ENCODE data around the gene F10. TPM values are rescaled to one million over a fixed set of nuclear protein-coding genes. Genes with fewer than 3 reads are reported as not detected.

Gene F10
- total and polyA plus RNA-seq, 9 of the 15 experiments (the other 6 are each of a cell fraction or from before 2014, with no cell fraction given) = 0.04 to 0.09 (median 0.07) TPM; not detected in 5

DNA sequence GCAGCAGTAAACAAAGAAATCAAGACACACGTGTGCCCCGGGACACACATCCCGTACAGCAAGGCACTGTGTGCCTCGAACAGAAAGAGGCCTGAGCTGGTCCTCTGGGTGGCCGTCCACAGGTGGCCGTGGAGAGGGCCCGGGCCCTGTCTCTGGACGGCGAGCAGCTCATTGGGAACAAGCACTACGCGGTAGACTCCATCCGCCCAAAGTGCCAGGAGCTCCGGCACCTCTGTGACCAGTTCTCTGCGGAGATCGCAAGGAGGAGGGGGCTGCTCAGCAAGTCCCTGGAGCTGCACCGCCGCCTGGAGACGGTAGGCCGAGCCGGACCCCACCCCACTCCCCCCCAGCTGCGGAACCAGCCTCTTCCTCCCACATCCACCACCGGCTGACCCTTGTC is 47.7 kb upstream of the F10 start:
- H3K27ac ChIP-seq (ENCODE audit: extremely low read depth, low read depth, low read length) = no peak overlapping the region
- no peak overlapping the region for H3K9ac ChIP-seq (ENCODE audit: insufficient read depth in 1 of 2, low read depth in 2 of 2, low read length in 2 of 2)
- H3K9me3 ChIP-seq (replicated peaks; ENCODE audit: control insufficient read depth, insufficient read depth, low read depth, low read length) = no peaks in the 10 kb centered on the region
- ChIA-PET POLR2A (no interaction called here), CTCF (ENCODE audit: low intra/inter-chr PET ratio) (no interaction called here)
- no peaks in the 10 kb centered on the region for H3K79me2 ChIP-seq (ENCODE audit: control insufficient read depth, insufficient read depth, low read length)
- no peak overlapping the region for H3K4me2 ChIP-seq (ENCODE audit: insufficient read depth, low read length)
- H3K27me3 ChIP-seq (ENCODE audit: control insufficient read depth in 2 of 2, insufficient read depth in 2 of 2, low read length in 2 of 2) = peaks cover 5 to 64% of the 10 kb centered on the region in 2 experiments
- DNase-seq (ENCODE audit: extremely low read depth in 1 of 4, low spot score in 3 of 4) (no peak), ATAC-seq (no peak), FAIRE-seq (no peak)
- no peaks in the 10 kb centered on the region for H3K36me3 ChIP-seq (ENCODE audit: control insufficient read depth, insufficient read depth, low read length)
- TF ChIP-seq, protein P1, sequence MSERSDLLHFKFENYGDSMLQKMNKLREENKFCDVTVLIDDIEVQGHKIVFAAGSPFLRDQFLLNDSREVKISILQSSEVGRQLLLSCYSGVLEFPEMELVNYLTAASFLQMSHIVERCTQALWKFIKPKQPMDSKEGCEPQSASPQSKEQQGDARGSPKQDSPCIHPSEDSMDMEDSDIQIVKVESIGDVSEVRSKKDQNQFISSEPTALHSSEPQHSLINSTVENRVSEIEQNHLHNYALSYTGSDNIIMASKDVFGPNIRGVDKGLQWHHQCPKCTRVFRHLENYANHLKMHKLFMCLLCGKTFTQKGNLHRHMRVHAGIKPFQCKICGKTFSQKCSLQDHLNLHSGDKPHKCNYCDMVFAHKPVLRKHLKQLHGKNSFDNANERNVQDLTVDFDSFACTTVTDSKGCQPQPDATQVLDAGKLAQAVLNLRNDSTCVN (CRISPR knock-in tag; IDR thresholded peaks at IDR 0.05) = no peak
- TF ChIP-seq SPI1 (IDR thresholded peaks at IDR 0.05; ENCODE audit: borderline replicate concordance, low read depth, low read length) = no peak
- no peak for TF ChIP-seq EZH2 (IDR thresholded peaks at IDR 0.05; ENCODE audit: borderline replicate concordance, low read depth, low read length)
- no peak overlapping the region for H2AFZ ChIP-seq (ENCODE audit: low read depth, low read length)
- intact Hi-C loops (cut with micrococcal nuclease) = no loop called here
- peaks cover 0 to 23% of the 10 kb centered on the region in 2 experiments; a peak in 1 of 5 replicates for H3K4me1 ChIP-seq (replicated peaks in 1 of 2; ENCODE audit: control insufficient read depth in 2 of 2, insufficient read depth in 2 of 2, low read length in 2 of 2)
- H4K20me1 ChIP-seq (replicated peaks; ENCODE audit: control insufficient read depth, insufficient read depth, low read length) = no peaks in the 10 kb centered on the region
- no peak overlapping the region for H3K4me3 ChIP-seq
- H3K9me1 ChIP-seq (ENCODE audit: control insufficient read depth, insufficient read depth, low read length) = no peaks in the 10 kb centered on the region
- no TSS peak for BruUV-seq (replicated peaks)
- in situ Hi-C loops (cut with MboI) = no loop called here
- WGBS (ENCODE audit: insufficient coverage, low coverage, missing lambda C conversion rate) = 21% methylated on average over 14 of the region's 22 CpGs

DNA sequence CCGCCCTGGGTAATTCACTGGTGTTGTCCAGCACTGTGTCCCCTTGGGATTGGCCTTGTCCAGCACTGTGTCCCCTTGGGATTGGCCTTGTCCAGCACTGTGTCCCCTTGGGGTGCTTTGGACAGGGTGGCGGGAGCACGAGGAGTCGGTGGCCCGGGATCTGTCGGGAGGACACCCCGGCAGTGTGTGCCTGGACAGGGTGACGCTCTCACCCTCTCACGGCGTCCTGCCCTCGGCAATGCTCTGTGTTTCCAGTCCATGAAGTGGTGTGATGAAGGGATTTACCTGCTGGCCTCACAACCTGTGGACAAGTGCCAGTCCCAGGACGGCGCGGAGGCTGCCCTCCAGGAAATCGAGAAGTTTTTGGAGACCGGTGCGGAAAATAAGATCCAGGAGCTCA is 46.9 kb upstream of the F10 start:
- WGBS (ENCODE audit: insufficient coverage, low coverage, missing lambda C conversion rate) = 30% methylated on average over 16 of the region's 17 CpGs
- Histone ChIP-seq H4K20me1 (replicated peaks; ENCODE audit: control insufficient read depth, insufficient read depth, low read length) (no peaks in the 10 kb centered on the region), H3K9ac (ENCODE audit: insufficient read depth in 1 of 2, low read depth in 2 of 2, low read length in 2 of 2) (no peak overlapping the region), H3K27me3 (ENCODE audit: control insufficient read depth in 2 of 2, insufficient read depth in 2 of 2, low read length in 2 of 2) (peaks cover 3 to 65% of the 10 kb centered on the region in 2 experiments; a peak in 4 of 5 replicates), H2AFZ (ENCODE audit: low read depth, low read length) (no peak overlapping the region), H3K79me2 (ENCODE audit: control insufficient read depth, insufficient read depth, low read length) (no peaks in the 10 kb centered on the region), H3K4me3 (no peak overlapping the region), H3K27ac (ENCODE audit: extremely low read depth, low read depth, low read length) (no peak overlapping the region), H3K9me3 (replicated peaks; ENCODE audit: control insufficient read depth, insufficient read depth, low read depth, low read length) (no peaks in the 10 kb centered on the region), H3K4me2 (ENCODE audit: insufficient read depth, low read length) (no peak overlapping the region), H3K4me1 (replicated peaks in 1 of 2; ENCODE audit: control insufficient read depth in 2 of 2, insufficient read depth in 2 of 2, low read length in 2 of 2) (peaks cover 0 to 23% of the 10 kb centered on the region in 2 experiments; a peak in 1 of 5 replicates), H3K9me1 (ENCODE audit: control insufficient read depth, insufficient read depth, low read length) (no peaks in the 10 kb centered on the region), H3K36me3 (ENCODE audit: control insufficient read depth, insufficient read depth, low read length) (no peaks in the 10 kb centered on the region)
- BruUV-seq (replicated peaks) = no TSS peak
- intact Hi-C loops (cut with micrococcal nuclease) = no loop called here
- FAIRE-seq = no peak
- in situ Hi-C loops (cut with MboI) = no loop called here
- ChIA-PET CTCF (ENCODE audit: low intra/inter-chr PET ratio) (no interaction called here), POLR2A (interaction anchor here (1.1 kb wide), 1 partner anchor 13 kb away, joined by 3 read pairs; no protein-coding TSS in a partner anchor)
- no peak for ATAC-seq
- DNase-seq (ENCODE audit: extremely low read depth in 1 of 4, low spot score in 3 of 4) = no peak
- TF ChIP-seq SETDB1 (IDR thresholded peaks at IDR 0.05; ENCODE audit: low read length) (no peak), HNRNPK (IDR thresholded peaks at IDR 0.05; ENCODE audit: low read depth, low read length, poor library complexity, severe bottlenecking) (no peak), SRSF3 (IDR thresholded peaks at IDR 0.05; ENCODE audit: insufficient read depth, low read length) (no peak), SRSF1 (IDR thresholded peaks at IDR 0.05; ENCODE audit: low read depth, low read length) (no peak), SPI1 (IDR thresholded peaks at IDR 0.05; ENCODE audit: borderline replicate concordance, low read depth, low read length) (no peak), POU5F1 (IDR thresholded peaks at IDR 0.05; ENCODE audit: borderline replicate concordance, low read depth, low read length, partially characterized antibody) (no peak), FOXP4 (CRISPR knock-in tag; IDR thresholded peaks at IDR 0.05; ENCODE audit: borderline replicate concordance) (no peak), RBM22 (IDR thresholded peaks at IDR 0.05; ENCODE audit: low read depth, low read length, poor library complexity, severe bottlenecking) (no peak)
- TF ChIP-seq, protein P2, sequence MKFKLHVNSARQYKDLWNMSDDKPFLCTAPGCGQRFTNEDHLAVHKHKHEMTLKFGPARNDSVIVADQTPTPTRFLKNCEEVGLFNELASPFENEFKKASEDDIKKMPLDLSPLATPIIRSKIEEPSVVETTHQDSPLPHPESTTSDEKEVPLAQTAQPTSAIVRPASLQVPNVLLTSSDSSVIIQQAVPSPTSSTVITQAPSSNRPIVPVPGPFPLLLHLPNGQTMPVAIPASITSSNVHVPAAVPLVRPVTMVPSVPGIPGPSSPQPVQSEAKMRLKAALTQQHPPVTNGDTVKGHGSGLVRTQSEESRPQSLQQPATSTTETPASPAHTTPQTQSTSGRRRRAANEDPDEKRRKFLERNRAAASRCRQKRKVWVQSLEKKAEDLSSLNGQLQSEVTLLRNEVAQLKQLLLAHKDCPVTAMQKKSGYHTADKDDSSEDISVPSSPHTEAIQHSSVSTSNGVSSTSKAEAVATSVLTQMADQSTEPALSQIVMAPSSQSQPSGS (CRISPR knock-in tag; IDR thresholded peaks at IDR 0.05) = no peak

Measured in K562 (cell line).